ENCODE results near the gene PYGO2. TPM values are rescaled to one million over a fixed set of nuclear protein-coding genes. Genes with fewer than 3 reads are reported as not detected.

PYGO2 gene
- total RNA-seq, 1 donor: 18.5 TPM

GRCh38 chr1:154935749-154936554 is 25.6 kb downstream of the PYGO2 start:
- peak overlapping the region; percentile 98 for H3K4me3 ChIP-seq (ENCODE audit: insufficient read depth, low read length)
- H3K27ac ChIP-seq (ENCODE audit: low read depth, low read length): peak overlapping the region; percentile 99
- H3K9me3 ChIP-seq (ENCODE audit: low read depth, low read length): no peaks in the 10 kb centered on the region
- peak overlapping the region; percentile 100 for H2AFZ ChIP-seq (ENCODE audit: low read length)
- no peaks in the 10 kb centered on the region for H4K20me1 ChIP-seq (ENCODE audit: insufficient read depth, low read length)
- H3K4me2 ChIP-seq (ENCODE audit: insufficient read depth, low read length): peak overlapping the region; percentile 99
- DNase-seq (ENCODE audit: insufficient read length, low spot score, missing footprints): peak; percentile 19
- peaks cover 9% of the 10 kb centered on the region for H3K79me2 ChIP-seq (ENCODE audit: insufficient read depth, low read length)
- peaks cover 15% of the 10 kb centered on the region for H3K4me1 ChIP-seq (ENCODE audit: insufficient read depth, low read length)
- TF ChIP-seq CTCF (IDR thresholded peaks at IDR 0.05; ENCODE audit: extremely low read depth, low read depth, low read length): no peak
- H3K36me3 ChIP-seq (ENCODE audit: insufficient read depth, low read length): no peaks in the 10 kb centered on the region
- no peaks in the 10 kb centered on the region for H3K27me3 ChIP-seq (ENCODE audit: insufficient read depth, low read length)

- no peak overlapping the region for H3K4me3 ChIP-seq (ENCODE audit: insufficient read depth, low read length)
- no peaks in the 10 kb centered on the region for H3K27me3 ChIP-seq (ENCODE audit: insufficient read depth, low read length)
- DNase-seq (ENCODE audit: insufficient read length, low spot score, missing footprints): no peak
- no peaks in the 10 kb centered on the region for H4K20me1 ChIP-seq (ENCODE audit: insufficient read depth, low read length)
- TF ChIP-seq CTCF (IDR thresholded peaks at IDR 0.05; ENCODE audit: extremely low read depth, low read depth, low read length): no peak
- H3K27ac ChIP-seq (ENCODE audit: low read depth, low read length): no peak overlapping the region
- H3K9me3 ChIP-seq (ENCODE audit: low read depth, low read length): no peaks in the 10 kb centered on the region
- H2AFZ ChIP-seq (ENCODE audit: low read length): no peak overlapping the region
- H3K4me2 ChIP-seq (ENCODE audit: insufficient read depth, low read length): no peak overlapping the region
- peaks cover 15% of the 10 kb centered on the region for H3K4me1 ChIP-seq (ENCODE audit: insufficient read depth, low read length)
- no peaks in the 10 kb centered on the region for H3K36me3 ChIP-seq (ENCODE audit: insufficient read depth, low read length)
- peaks cover 9% of the 10 kb centered on the region for H3K79me2 ChIP-seq (ENCODE audit: insufficient read depth, low read length)
Observed at GRCh38 chr1:154934358-154934948, 27.1 kb downstream of the PYGO2 start.

- Histone ChIP-seq H3K79me2 (ENCODE audit: insufficient read depth, low read length) (peaks cover 9% of the 10 kb centered on the region), H2AFZ (ENCODE audit: low read length) (no peak overlapping the region), H3K27me3 (ENCODE audit: insufficient read depth, low read length) (no peaks in the 10 kb centered on the region), H3K27ac (ENCODE audit: low read depth, low read length) (no peak overlapping the region), H3K9me3 (ENCODE audit: low read depth, low read length) (no peaks in the 10 kb centered on the region), H3K36me3 (ENCODE audit: insufficient read depth, low read length) (peaks cover 3% of the 10 kb centered on the region), H3K4me2 (ENCODE audit: insufficient read depth, low read length) (no peak overlapping the region), H4K20me1 (ENCODE audit: insufficient read depth, low read length) (no peaks in the 10 kb centered on the region), H3K4me1 (ENCODE audit: insufficient read depth, low read length) (peaks cover 7% of the 10 kb centered on the region), H3K4me3 (ENCODE audit: insufficient read depth, low read length) (no peak overlapping the region)
- no peak for TF ChIP-seq CTCF (IDR thresholded peaks at IDR 0.05; ENCODE audit: extremely low read depth, low read depth, low read length)
- peak; percentile 58 for DNase-seq (ENCODE audit: insufficient read length, low spot score, missing footprints)
Observed at GRCh38 chr1:154931940-154932487, 29.6 kb downstream of the PYGO2 start.

- H3K36me3 ChIP-seq (ENCODE audit: insufficient read depth, low read length): peaks cover 30% of the 10 kb centered on the region
- no peak for TF ChIP-seq CTCF (IDR thresholded peaks at IDR 0.05; ENCODE audit: extremely low read depth, low read depth, low read length)
- no peaks in the 10 kb centered on the region for H3K79me2 ChIP-seq (ENCODE audit: insufficient read depth, low read length)
- H2AFZ ChIP-seq (ENCODE audit: low read length): no peak overlapping the region
- no peaks in the 10 kb centered on the region for H3K27me3 ChIP-seq (ENCODE audit: insufficient read depth, low read length)
- no peak overlapping the region for H3K4me2 ChIP-seq (ENCODE audit: insufficient read depth, low read length)
- H3K4me3 ChIP-seq (ENCODE audit: insufficient read depth, low read length): no peak overlapping the region
- no peaks in the 10 kb centered on the region for H3K4me1 ChIP-seq (ENCODE audit: insufficient read depth, low read length)
- H3K9me3 ChIP-seq (ENCODE audit: low read depth, low read length): no peaks in the 10 kb centered on the region
- no peak overlapping the region for H3K27ac ChIP-seq (ENCODE audit: low read depth, low read length)
- H4K20me1 ChIP-seq (ENCODE audit: insufficient read depth, low read length): no peaks in the 10 kb centered on the region
- DNase-seq (ENCODE audit: insufficient read length, low spot score, missing footprints): peak; percentile 71
Observed at GRCh38 chr1:154926201-154926600, 35.4 kb downstream of the PYGO2 start.
